Stimulated activated CD4-positive, alpha-beta T cell treated with anti-CD3 and anti-CD28 coated beads, TNF-alpha, amount 100 ng/mL, for 4 hours (primary cell): ENCODE data around the gene PFKM.
A peak's percentile ranks its signal among the peaks of the same experiment; 100 is the strongest.

ENCODE experiments used
- DNase-seq, 3 experiments: peaks; one replicate each; pipeline ENCODE4 v3.0.0-alpha.2; 2020; ENCODE audit warnings: low read depth in 3 of 3

The PFKM gene

GRCh38 chr12:48157018-48157888, 38.1 kb downstream of the PFKM start, which contains the start of gene ASB8:
ASB8 (minus strand) TSS chr12:48157515; CDS start chr12:48153496, 4,019 bp downstream.
- peak; percentile 96 to 98 (median 98) for DNase-seq

- DNase-seq: no peak
Measured at GRCh38 chr12:48157889-48158370, 38.8 kb downstream of the PFKM start.

- DNase-seq: no peak
Measured at GRCh38 chr12:48160046-48160445, 40.9 kb downstream of the PFKM start.

- no peak for DNase-seq
Measured at GRCh38 chr12:48160807-48161206, 41.6 kb downstream of the PFKM start.

GRCh38 chr12:48163150-48163747, 44.1 kb downstream of the PFKM start:
- DNase-seq: no peak

GRCh38 chr12:48164451-48164850, 45.3 kb downstream of the PFKM start:
- DNase-seq: no peak

GRCh38 chr12:48165089-48165981, 46.2 kb downstream of the PFKM start:
- DNase-seq: no peak

- no peak for DNase-seq
Measured at GRCh38 chr12:48169011-48169410, 49.8 kb downstream of the PFKM start.

- DNase-seq: no peak
Measured at GRCh38 chr12:48175613-48176416, 56.7 kb downstream of the PFKM start.

- DNase-seq: no peak
Measured at GRCh38 chr12:48176417-48176751, 57.2 kb downstream of the PFKM start.

GRCh38 chr12:48177982-48178381, 58.8 kb downstream of the PFKM start:
- no peak for DNase-seq

GRCh38 chr12:48179466-48179865, 60.3 kb downstream of the PFKM start:
- no peak for DNase-seq

GRCh38 chr12:48180424-48180823, 61.3 kb downstream of the PFKM start:
- DNase-seq: no peak

GRCh38 chr12:48180857-48181495, 61.8 kb downstream of the PFKM start:
- no peak for DNase-seq

- no peak for DNase-seq
Measured at GRCh38 chr12:48182631-48183030, 63.5 kb downstream of the PFKM start.

GRCh38 chr12:48183091-48183875, 64.1 kb downstream of the PFKM start, which contains the start of gene CCDC184:
CCDC184 (plus strand) TSS chr12:48183644; CDS start chr12:48184123, 479 bp downstream.
- peak; percentile 38 to 64 (median 56) for DNase-seq

- DNase-seq: no peak
Measured at GRCh38 chr12:48183876-48184548, 64.8 kb downstream of the PFKM start.

GRCh38 chr12:48184549-48184922, 65.4 kb downstream of the PFKM start:
- DNase-seq: no peak

- no peak for DNase-seq
Measured at GRCh38 chr12:48185181-48185919, 66.2 kb downstream of the PFKM start.
